HEK293T (cell line): Measurements from ENCODE around the gene ZNF764.

ENCODE experiments used
- CTCF ChIA-PET: fragments of 350-600 bp; formaldehyde crosslinking; extraction: SDS; loops from one replicate; lab custom pipeline; 2021; ENCODE audit warnings: antibody characterized with exemption, inconsistent platforms; lab: Yijun Ruan, JAX
- POLR2A ChIA-PET: fragments of 350-600 bp; formaldehyde crosslinking; extraction: SDS; loops from one replicate; lab custom pipeline; 2020; ENCODE audit warnings: antibody characterized with exemption, inconsistent platforms; lab: Yijun Ruan, JAX
- DNase-seq: peaks from one replicate; pipeline ENCODE4 v3.0.0; 2012; ENCODE audit warnings: mixed read lengths; ENCODE audit errors: extremely low spot score
- ARNT ChIP-seq: fragments of 450-650 bp; IDR thresholded peaks from 2 replicates; pipeline ENCODE4 v1.6.1; 2017; ENCODE audit warnings: mild to moderate bottlenecking
- BHLHE40 ChIP-seq: fragments of 450-650 bp; IDR thresholded peaks from 2 replicates; pipeline ENCODE4 v1.6.1; 2016; ENCODE audit warnings: mild to moderate bottlenecking, moderate library complexity, borderline replicate concordance
- CTBP1 ChIP-seq: fragments of 450-650 bp; IDR thresholded peaks from 2 replicates; pipeline ENCODE4 v1.6.1; 2016; ENCODE audit warnings: borderline replicate concordance
- ELF4 ChIP-seq: fragments of 450-650 bp; IDR thresholded peaks from 2 replicates; pipeline ENCODE4 v1.6.1; 2017; ENCODE audit warnings: antibody characterized with exemption
- FOXA1 ChIP-seq: fragments of 450-650 bp; IDR thresholded peaks from 2 replicates; pipeline ENCODE4 v1.6.1; 2016; ENCODE audit warnings: mild to moderate bottlenecking
- FOXK2 ChIP-seq: fragments of 450-650 bp; IDR thresholded peaks from 2 replicates; pipeline ENCODE4 v1.6.1; 2016; ENCODE audit warnings: mild to moderate bottlenecking
- FOXM1 ChIP-seq: fragments of 450-650 bp; IDR thresholded peaks from 2 replicates; pipeline ENCODE4 v1.6.1; 2017; ENCODE audit warnings: mild to moderate bottlenecking, borderline replicate concordance
- HDGF ChIP-seq: fragments of 450-650 bp; IDR thresholded peaks from 2 replicates; pipeline ENCODE4 v1.6.1; 2017; ENCODE audit warnings: antibody characterized with exemption, borderline replicate concordance
- L3MBTL2 ChIP-seq: fragments of 450-650 bp; conservative IDR thresholded peaks from 2 replicates; pipeline ENCODE4 v1.6.1; 2016; ENCODE audit warnings: mild to moderate bottlenecking
- LEF1 ChIP-seq: fragments of 450-650 bp; IDR thresholded peaks from 2 replicates; pipeline ENCODE4 v1.6.1; 2017; ENCODE audit warnings: mild to moderate bottlenecking, borderline replicate concordance
- NFRKB ChIP-seq: fragments of 450-650 bp; IDR thresholded peaks from 2 replicates; pipeline ENCODE4 v1.6.1; 2016; ENCODE audit warnings: mild to moderate bottlenecking, moderate library complexity
- PKNOX1 ChIP-seq: fragments of 450-650 bp; IDR thresholded peaks from 2 replicates; pipeline ENCODE4 v1.6.1; 2016
- SP1 ChIP-seq: fragments of 450-650 bp; IDR thresholded peaks from 2 replicates; pipeline ENCODE4 v1.6.1; 2017
- SUZ12 ChIP-seq: fragments of 450-650 bp; IDR thresholded peaks from 2 replicates; pipeline ENCODE4 v1.6.1; 2016; ENCODE audit warnings: mild to moderate bottlenecking
- TARDBP ChIP-seq: fragments of 450-650 bp; IDR thresholded peaks from 2 replicates; pipeline ENCODE4 v1.6.1; 2016
- ZNF384 ChIP-seq: fragments of 450-650 bp; IDR thresholded peaks from 2 replicates; pipeline ENCODE4 v1.6.1; 2016

ZNF764 gene

GRCh38 chr16:30535777-30536190, 22.4 kb downstream of the ZNF764 start:
- peak; percentile 75 for DNase-seq
- ChIA-PET POLR2A (interaction anchor here (0.7 to 11.3 kb wide), 31 partner anchors 8 to 413 kb away, joined by 3 to 181 read pairs (median 9); partner anchors contain the start of genes CORO1A, DCTPP1, FBRS and MAPK3), CTCF (interaction anchor here (0.6 to 1.9 kb wide), 17 partner anchors 9 to 696 kb away, joined by 3 to 19 read pairs (median 5); partner anchors contain the start of genes DCTPP1, PRR14 and ZNF764)
- TF ChIP-seq HDGF: 0 out of 2 replicates have a peak, but pooled peaks have one; percentile 49
- TF ChIP-seq SP1: no peak
- no peak for TF ChIP-seq FOXM1
- peak; percentile 3; the same call in 1 of the 2 replicates for TF ChIP-seq L3MBTL2
- TF ChIP-seq FOXK2: no peak

- TF ChIP-seq SP1 (no peak), ELF4 (peak; percentile 74; the same call in 1 of the 2 replicates), L3MBTL2 (peak; percentile 94)
These were observed 22.9 kb downstream of the ZNF764 start for GRCh38 chr16:30535106-30535776.

GRCh38 chr16:30534368-30535105, 23.6 kb downstream of the ZNF764 start, which contains the start of gene ZNF747:
TSS of gene ZNF747 (minus strand) at chr16:30534858. CDS start at chr16:30534679, 179 bp downstream.
- peak; percentile 93 for DNase-seq
- CTCF ChIA-PET: interaction anchor here (0.6 to 2.4 kb wide), 10 partner anchors 7 to 105 kb away, joined by 3 to 19 read pairs (median 6); partner anchors contain the start of genes DCTPP1 and ZNF764
- POLR2A ChIA-PET: interaction anchor here (0.6 to 11.3 kb wide), 36 partner anchors 9 to 540 kb away, joined by 3 to 181 read pairs (median 5); partner anchors contain the start of genes CORO1A, DCTPP1, FBRS and MAPK3
- no peak for TF ChIP-seq CTBP1
- no peak for TF ChIP-seq L3MBTL2
- no peak for TF ChIP-seq ARNT
- peak; percentile 36; the same call in 1 of the 2 replicates for TF ChIP-seq FOXM1
- TF ChIP-seq HDGF: peak; percentile 15; the same call in 1 of the 2 replicates
- TF ChIP-seq PKNOX1: no peak
- no peak for TF ChIP-seq NFRKB

More at GRCh38 chr16:30535106-30535776, 22.9 kb downstream of the ZNF764 start:
- CTCF ChIA-PET: interaction anchor here (0.6 to 2.4 kb wide), 18 partner anchors 8 to 696 kb away, joined by 3 to 19 read pairs (median 6); partner anchors contain the start of genes DCTPP1, PRR14 and ZNF764
- POLR2A ChIA-PET: interaction anchor here (0.6 to 11.3 kb wide), 39 partner anchors 8 to 540 kb away, joined by 3 to 181 read pairs (median 5); partner anchors contain the start of genes CORO1A, DCTPP1, FBRS and MAPK3
- DNase-seq: no peak

GRCh38 chr16:30533748-30534367, 24.3 kb downstream of the ZNF764 start:
- ChIA-PET POLR2A (interaction anchor here (0.7 to 11.3 kb wide), 22 partner anchors 9 to 411 kb away, joined by 3 to 181 read pairs (median 5); partner anchors contain the start of genes DCTPP1, MAPK3, ZNF688 and ZNF689), CTCF (interaction anchor here (0.8 to 2.4 kb wide), 2 partner anchors 82 to 104 kb away, joined by 3 to 8 read pairs; partner anchors contain the start of gene DCTPP1)
- DNase-seq: no peak
- TF ChIP-seq CTBP1: no peak
- no peak for TF ChIP-seq TARDBP
- TF ChIP-seq ARNT: no peak
- no peak for TF ChIP-seq FOXM1
- no peak for TF ChIP-seq FOXA1
- no peak for TF ChIP-seq ZNF384
- no peak for TF ChIP-seq ELF4
- no peak for TF ChIP-seq FOXK2

- CTCF ChIA-PET: interaction anchor here (2.4 kb wide), 1 partner anchor 103 kb away, joined by 8 read pairs; the partner anchor contains the start of gene DCTPP1
- POLR2A ChIA-PET: interaction anchor here (1.0 to 11.3 kb wide), 7 partner anchors 8 to 103 kb away, joined by 3 to 181 read pairs (median 37); partner anchors contain the start of genes DCTPP1, ZNF688, ZNF689 and ZNF764
- no peak for DNase-seq
- no peak for TF ChIP-seq L3MBTL2
These were observed 25.0 kb downstream of the ZNF764 start for GRCh38 chr16:30533146-30533522.

- ChIA-PET CTCF (interaction anchor here (2.4 kb wide), 1 partner anchor 103 kb away, joined by 8 read pairs; the partner anchor contains the start of gene DCTPP1), POLR2A (interaction anchor here (1.3 to 11.3 kb wide), 3 partner anchors 8 to 102 kb away, joined by 3 to 181 read pairs (median 29); partner anchors contain the start of genes DCTPP1 and ZNF764)
- no peak for DNase-seq
- TF ChIP-seq SUZ12 (no peak), NFRKB (no peak), CTBP1 (no peak), PKNOX1 (no peak), LEF1 (no peak), FOXA1 (no peak), HDGF (no peak), FOXM1 (no peak), BHLHE40 (no peak), FOXK2 (no peak), SP1 (no peak)
These were observed 25.7 kb downstream of the ZNF764 start for GRCh38 chr16:30532285-30533145.
